ENCODE results near the gene DIO1. TPM values are rescaled to one million over a fixed set of nuclear protein-coding genes. Genes with fewer than 3 reads are reported as not detected.

Gene DIO1
- total and polyA plus RNA-seq, 3 experiments from 2014 or later = not detected

- H3K27me3 ChIP-seq (ENCODE audit: insufficient read depth, low read length, poor library complexity, severe bottlenecking) = no peaks in the 10 kb centered on the region
- CTCF ChIA-PET = interaction anchor here (1.2 to 1.4 kb wide), 2 partner anchors 11 kb away, joined by 4 read pairs; partner anchors contain the start of gene IFT25
- Mint-ChIP-seq H3K4me1 (peaks cover 14 to 24% (median 15%) of the 10 kb centered on the region in 3 donors), H3K36me3 (peaks cover 15 to 65% (median 15%) of the 10 kb centered on the region in 3 donors), H3K4me3 (no peak overlapping the region), H3K9me3 (peaks cover 0 to 2% (median 0%) of the 10 kb centered on the region in 5 donors), H3K27me3 (no peaks in the 10 kb centered on the region), H3K27ac (no peak overlapping the region)
- H3K4me3 ChIP-seq (ENCODE audit: low read length) = no peak overlapping the region
- peaks cover 6% of the 10 kb centered on the region for H3K36me3 ChIP-seq (ENCODE audit: insufficient read depth, low read length)
- DNase-seq = no peak
- H3K27ac ChIP-seq (ENCODE audit: low read depth, low read length) = no peak overlapping the region
- no peaks in the 10 kb centered on the region for H3K9me3 ChIP-seq (ENCODE audit: low read length)
- POLR2A ChIA-PET = no interaction called here
- no peaks in the 10 kb centered on the region for H3K4me1 ChIP-seq (ENCODE audit: insufficient read depth, low read length)
Measured at GRCh38 chr1:53934170-53934765, 40.3 kb downstream of the DIO1 start.

DNA sequence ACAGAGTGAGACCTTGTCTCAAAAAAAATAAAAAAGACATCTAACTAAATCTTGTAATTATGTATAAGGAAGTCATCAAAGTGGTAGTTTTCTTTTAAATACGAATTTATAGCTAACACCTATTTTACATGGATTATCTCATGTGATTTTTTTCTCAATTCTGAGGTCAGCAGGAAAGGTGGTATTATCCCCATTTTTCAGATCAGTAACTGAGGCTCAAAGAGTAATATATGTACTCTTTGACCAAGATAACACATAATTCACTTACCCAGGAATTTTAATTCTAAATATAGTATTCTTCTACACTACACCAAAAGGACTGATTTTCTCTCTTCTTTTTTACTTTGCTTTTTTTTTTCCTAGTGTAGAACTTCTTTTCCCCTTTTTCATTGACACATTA, 42.4 kb downstream of the DIO1 start:
- peaks cover 0 to 2% (median 0%) of the 10 kb centered on the region in 5 donors for H3K9me3 Mint-ChIP-seq
- no peaks in the 10 kb centered on the region for H3K27me3 Mint-ChIP-seq
- Histone ChIP-seq H3K27me3 (ENCODE audit: insufficient read depth, low read length, poor library complexity, severe bottlenecking) (no peaks in the 10 kb centered on the region), H3K9me3 (ENCODE audit: low read length) (no peaks in the 10 kb centered on the region), H3K27ac (ENCODE audit: low read depth, low read length) (no peak overlapping the region), H3K4me1 (ENCODE audit: insufficient read depth, low read length) (no peaks in the 10 kb centered on the region), H3K4me3 (ENCODE audit: low read length) (no peak overlapping the region), H3K36me3 (ENCODE audit: insufficient read depth, low read length) (peaks cover 6% of the 10 kb centered on the region)
- ChIA-PET POLR2A (interaction anchor here (1.0 kb wide), 1 partner anchor 9 kb away, joined by 3 read pairs; the partner anchor contains the start of gene IFT25), CTCF (no interaction called here)
- DNase-seq = no peak
- H3K27ac Mint-ChIP-seq = no peak overlapping the region
- H3K36me3 Mint-ChIP-seq = peaks cover 15 to 55% (median 18%) of the 10 kb centered on the region in 3 donors
- H3K4me1 Mint-ChIP-seq = peaks cover 19 to 31% (median 26%) of the 10 kb centered on the region in 3 donors
- H3K4me3 Mint-ChIP-seq = no peak overlapping the region

DNA sequence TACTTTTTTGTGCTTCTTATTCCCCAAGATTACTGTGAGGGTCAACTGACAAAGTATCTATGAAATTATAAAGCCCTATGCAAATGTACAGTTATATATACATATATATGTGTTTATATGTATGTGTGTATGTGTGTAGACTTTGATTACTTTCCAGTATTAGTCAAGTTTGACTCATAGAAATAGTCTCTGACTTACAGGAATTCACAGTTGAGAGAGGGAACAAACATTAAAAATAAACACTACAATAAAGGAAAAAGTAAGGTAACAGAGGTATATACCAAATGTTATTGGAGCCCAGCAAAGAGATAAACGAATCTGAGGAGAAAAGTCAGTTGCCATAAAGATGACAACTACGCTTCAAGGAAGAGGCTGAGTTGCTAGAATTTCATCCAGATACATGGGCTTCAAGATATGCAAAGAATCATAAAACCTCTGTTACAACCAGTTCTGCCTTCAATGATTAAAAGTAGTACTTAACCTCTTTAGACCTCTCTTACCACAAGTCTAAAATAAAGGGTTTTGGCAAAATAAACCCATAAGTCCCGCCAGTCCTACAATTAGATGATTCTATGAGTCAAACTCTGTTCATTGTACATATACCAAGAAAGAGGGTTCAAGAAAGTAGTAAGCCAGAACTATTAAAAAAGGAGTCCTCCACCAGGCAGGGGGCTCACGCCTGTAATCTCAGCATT, 44.3 kb downstream of the DIO1 start:
- peaks cover 11% of the 10 kb centered on the region for H3K4me1 ChIP-seq (ENCODE audit: insufficient read depth, low read length)
- Mint-ChIP-seq H3K27ac (peak overlapping the region in 2 of 8 donors; percentile 30 to 58), H3K4me1 (peaks cover 30 to 48% (median 37%) of the 10 kb centered on the region in 3 donors), H3K9me3 (peaks cover 0 to 2% (median 0%) of the 10 kb centered on the region in 5 donors), H3K4me3 (peak overlapping the region in 1 of 7 donors; percentile 8), H3K27me3 (no peaks in the 10 kb centered on the region), H3K36me3 (peaks cover 13 to 46% (median 15%) of the 10 kb centered on the region in 3 donors)
- POLR2A ChIA-PET = no interaction called here
- H3K27me3 ChIP-seq (ENCODE audit: insufficient read depth, low read length, poor library complexity, severe bottlenecking) = no peaks in the 10 kb centered on the region
- no peak for DNase-seq
- no peak overlapping the region for H3K27ac ChIP-seq (ENCODE audit: low read depth, low read length)
- no peak overlapping the region for H3K4me3 ChIP-seq (ENCODE audit: low read length)
- H3K9me3 ChIP-seq (ENCODE audit: low read length) = no peaks in the 10 kb centered on the region
- CTCF ChIA-PET = interaction anchor here (1.0 kb wide), 1 partner anchor 22 kb away, joined by 5 read pairs; no protein-coding TSS in a partner anchor
- peaks cover 6% of the 10 kb centered on the region for H3K36me3 ChIP-seq (ENCODE audit: insufficient read depth, low read length)

DNA sequence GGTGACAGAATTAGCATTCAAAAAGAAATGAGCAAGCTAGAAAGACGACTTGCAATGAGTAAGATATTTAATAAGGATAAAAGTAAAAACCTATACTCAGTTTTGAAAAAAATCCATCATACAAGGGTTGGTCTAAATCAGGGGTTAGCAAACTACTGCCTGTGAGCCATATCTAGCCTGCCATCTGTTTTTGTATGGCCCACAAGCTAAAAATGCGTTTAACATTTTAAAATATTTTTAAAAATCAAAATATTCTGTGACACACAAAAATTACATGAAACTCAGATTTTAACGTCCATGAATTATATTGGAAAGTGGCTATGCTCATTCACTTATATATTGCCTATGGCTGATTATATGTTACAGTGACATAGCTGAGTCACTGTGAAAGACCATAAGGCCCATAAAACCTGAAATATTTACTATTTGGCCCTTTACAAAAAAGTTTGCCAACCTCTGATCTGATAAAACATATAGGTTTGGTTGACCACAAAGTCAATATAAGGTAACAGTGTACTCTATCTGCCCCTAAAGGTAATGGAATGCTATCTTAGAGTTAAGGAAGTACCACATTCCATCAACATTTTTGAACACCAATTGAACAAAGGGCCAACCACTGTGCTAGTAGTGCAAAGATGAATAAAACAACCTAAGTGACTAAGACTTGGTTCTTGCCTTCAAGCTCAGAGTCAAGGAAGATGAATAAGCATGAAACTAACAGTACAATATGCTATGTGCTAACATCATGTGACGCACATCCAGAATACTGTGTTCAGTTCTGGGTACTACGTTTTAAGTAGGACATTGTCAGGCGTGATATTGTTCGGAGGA, 48.4 kb downstream of the DIO1 start:
- Mint-ChIP-seq H3K36me3 (peaks cover 5 to 27% (median 11%) of the 10 kb centered on the region in 3 donors), H3K27ac (peak overlapping the region in 3 of 8 donors; percentile 5 to 53 (median 17)), H3K4me3 (peak overlapping the region in 5 of 7 donors; percentile 3 to 99 (median 96)), H3K9me3 (no peaks in the 10 kb centered on the region), H3K27me3 (no peaks in the 10 kb centered on the region), H3K4me1 (peaks cover 48 to 70% (median 63%) of the 10 kb centered on the region in 3 donors)
- H3K4me3 ChIP-seq (ENCODE audit: low read length) = no peak overlapping the region
- peaks cover 6% of the 10 kb centered on the region for H3K36me3 ChIP-seq (ENCODE audit: insufficient read depth, low read length)
- no peaks in the 10 kb centered on the region for H3K27me3 ChIP-seq (ENCODE audit: insufficient read depth, low read length, poor library complexity, severe bottlenecking)
- POLR2A ChIA-PET = interaction anchor here (1.6 kb wide), 1 partner anchor 53 kb away, joined by 4 read pairs; the partner anchor contains the start of gene YIPF1
- no peaks in the 10 kb centered on the region for H3K9me3 ChIP-seq (ENCODE audit: low read length)
- H3K27ac ChIP-seq (ENCODE audit: low read depth, low read length) = no peak overlapping the region
- CTCF ChIA-PET = interaction anchor here (1.3 kb wide), 1 partner anchor 17 kb away, joined by 3 read pairs; no protein-coding TSS in a partner anchor
- DNase-seq = no peak
- H3K4me1 ChIP-seq (ENCODE audit: insufficient read depth, low read length) = peaks cover 36% of the 10 kb centered on the region

DNA sequence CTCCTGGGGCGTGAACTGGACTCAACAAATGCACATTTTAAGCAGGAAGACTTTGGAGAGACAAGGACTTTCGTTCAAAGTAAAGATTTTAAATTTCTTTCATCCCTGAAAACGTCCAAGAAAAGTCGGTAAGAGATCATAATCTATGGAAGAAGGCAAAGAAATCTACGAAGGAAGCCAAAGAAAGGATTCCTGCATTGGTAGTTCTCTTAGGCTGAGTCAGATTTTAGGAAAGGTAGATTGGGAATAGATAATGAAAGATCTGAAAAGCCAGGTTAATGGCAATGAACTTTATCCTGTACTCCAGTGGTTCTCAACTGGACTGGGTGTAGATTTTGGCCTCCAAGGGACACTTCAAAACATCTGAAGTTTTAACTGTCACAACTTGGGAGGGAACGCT, 49.1 kb downstream of the DIO1 start:
- no peak for DNase-seq
- Mint-ChIP-seq H3K4me3 (peak overlapping the region; percentile 14 to 99 (median 96)), H3K9me3 (no peaks in the 10 kb centered on the region), H3K27me3 (no peaks in the 10 kb centered on the region), H3K4me1 (peaks cover 47 to 73% (median 62%) of the 10 kb centered on the region in 3 donors), H3K36me3 (peaks cover 4 to 20% (median 7%) of the 10 kb centered on the region in 3 donors), H3K27ac (peak overlapping the region in 4 of 8 donors; percentile 1 to 53 (median 22))
- Histone ChIP-seq H3K4me3 (ENCODE audit: low read length) (no peak overlapping the region), H3K27ac (ENCODE audit: low read depth, low read length) (no peak overlapping the region), H3K36me3 (ENCODE audit: insufficient read depth, low read length) (no peaks in the 10 kb centered on the region), H3K9me3 (ENCODE audit: low read length) (no peaks in the 10 kb centered on the region), H3K4me1 (ENCODE audit: insufficient read depth, low read length) (peaks cover 38% of the 10 kb centered on the region), H3K27me3 (ENCODE audit: insufficient read depth, low read length, poor library complexity, severe bottlenecking) (no peaks in the 10 kb centered on the region)
- ChIA-PET POLR2A (interaction anchor here (1.6 kb wide), 1 partner anchor 54 kb away, joined by 4 read pairs; the partner anchor contains the start of gene YIPF1), CTCF (interaction anchor here (1.2 to 3.2 kb wide), 3 partner anchors 17 to 83 kb away, joined by 4 to 13 read pairs (median 5); partner anchors contain the start of gene YIPF1)

DNA sequence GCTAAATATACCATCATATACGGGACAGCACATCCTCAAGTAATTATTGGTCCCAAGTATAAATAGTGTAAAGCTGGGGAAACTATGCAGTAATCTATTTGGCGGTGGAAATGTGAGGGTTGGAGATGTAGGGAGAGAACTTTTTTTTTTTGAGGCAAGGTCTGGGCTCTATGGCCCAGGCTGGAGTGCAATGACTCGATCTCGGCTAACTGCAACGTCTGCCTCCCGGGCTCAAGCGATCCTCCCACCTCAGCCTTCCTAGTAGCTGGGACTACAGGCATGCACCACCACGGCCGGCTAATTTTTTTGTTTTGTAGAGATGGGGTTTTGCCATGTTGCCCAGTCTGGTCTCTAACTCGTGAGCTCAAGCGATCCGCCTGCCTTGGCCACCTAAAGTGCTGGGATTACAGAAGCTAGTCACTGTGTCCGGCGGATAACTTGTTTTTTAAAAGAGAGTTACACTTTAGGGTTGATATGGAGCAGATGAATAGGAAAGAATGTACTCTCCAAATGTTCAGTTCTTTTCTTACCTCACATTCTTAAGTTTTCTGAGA, 49.6 kb downstream of the DIO1 start:
- no peaks in the 10 kb centered on the region for H3K36me3 ChIP-seq (ENCODE audit: insufficient read depth, low read length)
- no peaks in the 10 kb centered on the region for H3K9me3 Mint-ChIP-seq
- POLR2A ChIA-PET = no interaction called here
- no peak for DNase-seq
- peak overlapping the region; percentile 83 for H3K27ac ChIP-seq (ENCODE audit: low read depth, low read length)
- H3K36me3 Mint-ChIP-seq = peaks cover 0 to 15% (median 3%) of the 10 kb centered on the region in 3 donors
- no peaks in the 10 kb centered on the region for H3K27me3 Mint-ChIP-seq
- peak overlapping the region; percentile 96 to 99 (median 97) for H3K4me3 Mint-ChIP-seq
- H3K27ac Mint-ChIP-seq = peak overlapping the region in 7 of 8 donors; percentile 13 to 95 (median 57)
- no peak overlapping the region for H3K4me3 ChIP-seq (ENCODE audit: low read length)
- H3K27me3 ChIP-seq (ENCODE audit: insufficient read depth, low read length, poor library complexity, severe bottlenecking) = no peaks in the 10 kb centered on the region
- H3K4me1 ChIP-seq (ENCODE audit: insufficient read depth, low read length) = peaks cover 38% of the 10 kb centered on the region
- H3K4me1 Mint-ChIP-seq = peaks cover 45 to 73% (median 61%) of the 10 kb centered on the region in 3 donors
- no peaks in the 10 kb centered on the region for H3K9me3 ChIP-seq (ENCODE audit: low read length)
- CTCF ChIA-PET = interaction anchor here (1.2 to 3.2 kb wide), 3 partner anchors 16 to 83 kb away, joined by 4 to 13 read pairs (median 5); partner anchors contain the start of gene YIPF1

All from CD8-positive, alpha-beta memory T cell (primary cell).